GM12872 (cell line): ENCODE results near the gene PIK3CG.

Source experiments
- TF ChIP-seq, protein P1 (sequence below): IDR thresholded peaks from 3 replicates; pipeline ENCODE4 v1.5.1; 2011; ENCODE audit warnings: low read depth, mild to moderate bottlenecking, low read length, moderate library complexity; ENCODE audit not compliant: insufficient read depth

The PIK3CG gene

DNA sequence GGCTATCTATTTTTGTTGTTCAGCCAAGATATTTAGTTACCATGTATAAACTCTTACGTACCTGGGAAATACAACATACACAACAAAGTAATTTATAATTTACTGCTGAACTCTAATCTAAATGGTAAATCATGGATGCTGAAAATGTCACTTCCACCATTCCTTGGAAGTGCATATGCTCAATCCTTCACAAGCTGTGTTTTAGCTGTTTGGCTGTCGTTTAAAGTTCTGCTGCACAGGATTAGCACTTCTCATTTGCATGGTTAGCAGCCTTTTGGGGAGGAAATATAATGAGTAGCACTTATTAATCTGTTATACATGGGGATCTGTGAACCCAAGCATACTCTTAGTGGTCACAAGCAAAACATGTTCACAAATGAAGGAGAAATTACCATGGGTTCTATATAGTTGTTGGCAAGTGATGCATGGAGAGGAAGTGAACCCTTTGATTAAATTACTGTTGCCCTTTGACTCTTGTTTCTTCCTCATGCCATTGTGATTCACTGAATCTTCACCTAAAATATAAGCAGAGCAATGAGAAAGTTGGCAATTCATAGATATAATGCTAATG lies 18.5 kb downstream of the PIK3CG start:
- TF ChIP-seq, protein P1, sequence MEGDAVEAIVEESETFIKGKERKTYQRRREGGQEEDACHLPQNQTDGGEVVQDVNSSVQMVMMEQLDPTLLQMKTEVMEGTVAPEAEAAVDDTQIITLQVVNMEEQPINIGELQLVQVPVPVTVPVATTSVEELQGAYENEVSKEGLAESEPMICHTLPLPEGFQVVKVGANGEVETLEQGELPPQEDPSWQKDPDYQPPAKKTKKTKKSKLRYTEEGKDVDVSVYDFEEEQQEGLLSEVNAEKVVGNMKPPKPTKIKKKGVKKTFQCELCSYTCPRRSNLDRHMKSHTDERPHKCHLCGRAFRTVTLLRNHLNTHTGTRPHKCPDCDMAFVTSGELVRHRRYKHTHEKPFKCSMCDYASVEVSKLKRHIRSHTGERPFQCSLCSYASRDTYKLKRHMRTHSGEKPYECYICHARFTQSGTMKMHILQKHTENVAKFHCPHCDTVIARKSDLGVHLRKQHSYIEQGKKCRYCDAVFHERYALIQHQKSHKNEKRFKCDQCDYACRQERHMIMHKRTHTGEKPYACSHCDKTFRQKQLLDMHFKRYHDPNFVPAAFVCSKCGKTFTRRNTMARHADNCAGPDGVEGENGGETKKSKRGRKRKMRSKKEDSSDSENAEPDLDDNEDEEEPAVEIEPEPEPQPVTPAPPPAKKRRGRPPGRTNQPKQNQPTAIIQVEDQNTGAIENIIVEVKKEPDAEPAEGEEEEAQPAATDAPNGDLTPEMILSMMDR, result no peak

DNA sequence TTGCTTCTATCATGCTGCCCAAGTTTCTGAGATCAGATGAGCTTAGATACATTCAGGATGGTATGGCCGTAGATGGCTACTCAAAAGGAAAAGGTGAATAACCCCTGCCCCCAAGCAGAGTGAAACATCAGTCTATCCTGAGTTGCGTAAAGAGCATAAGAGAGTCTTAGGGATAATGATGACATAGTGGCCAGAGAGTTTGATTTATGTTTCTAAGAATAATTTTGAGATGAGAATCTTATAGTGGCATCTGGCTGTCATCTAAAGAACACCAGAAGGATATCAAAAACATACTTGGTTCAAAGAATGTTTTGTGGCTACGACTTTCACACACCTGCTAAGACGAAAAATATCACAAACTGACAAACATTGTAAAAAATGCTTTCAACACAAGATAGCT lies 20.6 kb downstream of the PIK3CG start:
- TF ChIP-seq, protein P1, result no peak

DNA sequence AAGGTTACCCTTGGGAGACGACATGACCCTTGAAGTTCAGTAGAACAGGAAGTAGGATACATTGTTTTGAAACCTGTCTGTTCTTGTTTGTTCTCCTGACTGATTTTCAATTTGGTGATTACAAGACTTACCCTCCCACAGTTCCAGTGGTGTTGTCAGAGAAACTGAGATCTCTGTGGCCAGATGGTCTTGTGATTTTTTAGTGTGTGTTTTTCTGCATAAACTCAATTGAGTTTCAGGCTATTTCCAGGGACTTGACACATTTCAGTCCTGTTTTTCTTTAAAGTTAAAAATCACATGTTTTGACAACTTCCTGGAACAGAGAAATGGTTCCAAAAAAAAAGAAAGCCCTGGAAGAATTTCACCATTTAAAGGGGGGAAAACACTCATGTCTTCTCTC lies 22.3 kb downstream of the PIK3CG start:
- TF ChIP-seq, protein P1, result no peak

DNA sequence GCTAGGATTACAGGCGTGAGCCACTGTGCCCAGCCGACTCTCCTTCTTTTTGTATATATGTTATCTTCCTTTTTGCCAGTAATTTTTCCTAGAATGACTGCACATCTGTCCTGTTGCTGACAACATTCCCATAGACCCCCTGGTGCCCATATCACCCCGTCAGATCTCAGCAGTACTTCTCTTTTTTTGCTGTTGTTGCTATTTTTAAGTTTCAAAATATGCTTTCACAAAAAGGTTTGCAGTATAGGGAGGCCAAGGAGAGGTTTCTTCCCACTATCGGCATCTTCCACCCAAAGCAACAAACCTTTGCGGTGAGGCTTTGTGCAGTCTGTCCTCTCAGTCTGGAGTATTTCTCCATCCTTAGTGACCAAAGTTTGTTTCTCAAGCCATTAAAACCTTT lies 23.1 kb downstream of the PIK3CG start:
- TF ChIP-seq, protein P1, result no peak

DNA sequence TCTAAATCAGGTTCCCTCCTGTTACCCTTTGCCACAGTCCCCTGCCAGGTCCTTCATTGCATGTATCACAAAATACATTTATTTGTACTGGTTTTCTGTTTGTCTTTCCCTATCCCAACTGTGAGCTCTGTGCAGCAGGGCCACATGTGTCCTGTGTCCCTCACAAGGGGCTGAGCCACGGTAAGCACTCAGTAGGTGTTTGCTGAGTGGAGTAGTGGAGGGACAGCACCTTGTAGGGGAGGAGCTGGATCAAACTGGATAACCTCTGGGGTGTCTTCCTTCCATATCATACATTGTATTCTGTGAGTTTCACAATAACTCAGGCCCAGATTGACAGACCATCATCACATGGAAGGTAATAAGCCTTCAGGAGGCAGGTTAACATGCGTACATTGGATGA lies 25.9 kb downstream of the PIK3CG start:
- TF ChIP-seq, protein P1, result no peak

DNA sequence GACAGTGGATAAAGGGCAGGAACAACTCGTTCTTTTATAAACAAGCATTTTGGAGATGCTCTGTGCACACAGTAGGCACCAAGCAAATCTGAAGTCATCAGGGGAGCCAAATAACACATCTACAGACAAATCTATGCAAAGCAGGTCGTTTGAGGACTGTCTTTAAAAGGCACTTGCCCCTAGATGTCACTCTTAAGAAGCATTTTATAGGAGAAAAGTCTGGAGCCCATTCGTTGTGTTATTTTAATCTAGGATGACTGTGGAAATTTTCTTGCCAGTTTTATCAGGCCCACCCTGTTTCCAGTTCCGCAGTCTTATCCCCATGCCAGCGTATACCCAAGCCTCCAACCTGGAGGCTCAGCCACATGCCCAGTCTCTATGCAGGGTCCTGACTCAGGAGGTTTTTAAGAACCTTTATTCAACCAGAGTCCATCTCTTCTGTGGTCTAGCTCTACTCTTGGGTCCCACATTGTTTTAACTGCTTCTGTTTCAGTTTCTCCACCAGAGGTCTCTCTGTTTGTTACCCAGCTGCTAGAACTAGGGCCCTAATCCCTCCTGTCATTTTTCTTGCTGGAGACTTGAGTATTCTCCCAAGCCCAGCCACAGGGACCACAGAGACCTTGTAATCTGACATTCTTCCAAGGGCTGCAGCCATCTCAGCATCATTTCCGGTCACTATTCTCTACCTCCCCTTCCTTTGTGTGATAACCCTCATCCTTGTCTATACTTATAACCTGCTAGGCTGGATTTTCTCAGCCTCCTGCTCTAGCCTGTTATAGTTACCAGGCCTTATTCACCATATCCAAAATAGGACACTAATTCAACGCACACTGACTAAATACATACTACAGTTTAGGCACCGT lies 26.7 kb downstream of the PIK3CG start:
- TF ChIP-seq, protein P1, result peak; percentile 19; the same call in 2 of the 3 replicates

DNA sequence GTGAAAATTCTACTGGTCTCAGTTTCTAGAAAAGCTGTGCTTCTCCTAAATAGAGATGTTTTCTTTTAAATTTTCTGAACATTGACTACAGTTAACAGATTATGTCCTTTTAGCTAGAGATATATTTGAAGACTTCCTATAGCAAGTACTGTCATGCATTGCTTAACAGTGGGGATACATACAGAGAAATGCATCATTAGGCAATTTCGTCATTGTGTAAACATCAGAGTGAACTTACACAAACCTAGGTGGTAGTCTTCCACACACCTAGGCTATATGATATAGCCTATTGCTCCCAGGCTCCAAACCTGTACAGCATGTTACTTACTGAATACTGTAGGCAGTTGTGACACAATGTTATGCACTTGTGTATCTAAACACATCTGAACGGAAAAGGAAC lies 28.5 kb downstream of the PIK3CG start:
- TF ChIP-seq, protein P1, result no peak
